IMR-90 (cell line): ENCODE data around the gene ITPKB. TPM values are rescaled to one million over a fixed set of nuclear protein-coding genes. Genes with fewer than 3 reads are reported as not detected.

Experiments used
- ATAC-seq: fragments of 200-7000 bp; cut with Tn5 transposase; 2 replicates; pipeline ENCODE4 v1.9.1; 2020; ENCODE audit warnings: low read depth, mild to moderate bottlenecking, moderate library complexity
- BruUV-seq: library from RNA; stranded (reverse); fragments of 400-500 nt; replicated peaks from 2 replicates; lab custom pipeline; 2021; lab: Mats Ljungman, UMichigan
- CTCF ChIA-PET: fragments of 300-600 bp; formaldehyde crosslinking; extraction: SDS; loops from one replicate; lab custom pipeline; 2021; ENCODE audit warnings: antibody characterized with exemption; lab: Yijun Ruan, JAX
- POLR2A ChIA-PET: fragments of 300-600 bp; sonication (Branson Sonifier 250); formaldehyde crosslinking; loops from one replicate; lab custom pipeline; 2022; ENCODE audit warnings: antibody characterized with exemption; ENCODE audit not compliant: unreplicated experiment; lab: Charles Lee
- DNase-seq: peaks from one replicate; pipeline ENCODE4 v3.0.0; 2013
- H2AFZ ChIP-seq: replicated peaks from 2 replicates; pipeline ENCODE3; 2013; ENCODE audit warnings: low read length, mild to moderate bottlenecking; ENCODE audit not compliant: poor library complexity
- H2AK5ac ChIP-seq: 2 replicates; pipeline ENCODE4 v1.6.1; 2013; ENCODE audit warnings: low read depth, low read length, inconsistent platforms
- H2AK9ac ChIP-seq: replicated peaks from 2 replicates; pipeline ENCODE3; 2013; ENCODE audit warnings: mild to moderate bottlenecking, low read depth, low read length, moderate library complexity; ENCODE audit not compliant: poor library complexity
- H2BK120ac ChIP-seq: 2 replicates; pipeline ENCODE4 v1.6.1; 2013; ENCODE audit warnings: low read depth, low read length, inconsistent platforms
- H2BK15ac ChIP-seq: 3 replicates; pipeline ENCODE4 v1.6.1; 2013; ENCODE audit warnings: low read depth, low read length, inconsistent platforms
- H2BK20ac ChIP-seq: 2 replicates; pipeline ENCODE4 v1.6.1; 2013; ENCODE audit warnings: low read depth, mild to moderate bottlenecking, inconsistent platforms, low read length, moderate library complexity
- H2BK5ac ChIP-seq: 2 replicates; pipeline ENCODE4 v1.6.1; 2013; ENCODE audit warnings: mild to moderate bottlenecking, low read depth, low read length, inconsistent platforms; ENCODE audit not compliant: poor library complexity, severe bottlenecking
- H3K14ac ChIP-seq: replicated peaks from 2 replicates; pipeline ENCODE4 v1.6.1; 2013; ENCODE audit warnings: low read depth, low read length, inconsistent platforms
- H3K18ac ChIP-seq: 2 replicates; pipeline ENCODE4 v1.6.1; 2013; ENCODE audit warnings: low read depth, low read length, control low read depth
- H3K23ac ChIP-seq: 2 replicates; pipeline ENCODE4 v1.6.1; 2013; ENCODE audit warnings: low read depth, low read length, inconsistent platforms
- H3K27ac ChIP-seq: 2 replicates; pipeline ENCODE4 v1.5.1; 2013; ENCODE audit warnings: mild to moderate bottlenecking, control low read depth, low read length; ENCODE audit not compliant: insufficient read depth
- H3K27me3 ChIP-seq: 2 replicates; pipeline ENCODE4 v1.6.1; 2013; ENCODE audit warnings: low read length; ENCODE audit not compliant: control insufficient read depth, insufficient read depth
- H3K36me3 ChIP-seq: 2 replicates; pipeline ENCODE4 v1.6.1; 2013; ENCODE audit warnings: low read length, mixed read lengths; ENCODE audit not compliant: control insufficient read depth, insufficient read depth
- H3K4ac ChIP-seq: 2 replicates; pipeline ENCODE4 v1.6.1; 2013; ENCODE audit warnings: low read depth, low read length, inconsistent platforms
- H3K4me1 ChIP-seq: 2 replicates; pipeline ENCODE4 v1.6.1; 2013; ENCODE audit warnings: low read length, mixed read lengths; ENCODE audit not compliant: control insufficient read depth, insufficient read depth
- H3K4me2 ChIP-seq: 2 replicates; pipeline ENCODE4 v1.6.1; 2013; ENCODE audit warnings: low read depth, mild to moderate bottlenecking, control low read depth, low read length, moderate library complexity
- H3K4me3 ChIP-seq: 2 replicates; pipeline ENCODE4 v1.5.1; 2013; ENCODE audit warnings: low read depth, mild to moderate bottlenecking, control low read depth, low read length, moderate library complexity; ENCODE audit not compliant: insufficient read depth
- H3K56ac ChIP-seq: 2 replicates; pipeline ENCODE4 v1.6.1; 2013; ENCODE audit warnings: low read length, inconsistent platforms; ENCODE audit not compliant: insufficient read depth; ENCODE audit errors: extremely low read depth
- H3K79me1 ChIP-seq, 2 experiments: 2 replicates each; pipeline ENCODE4 v1.6.1; 2013; ENCODE audit warnings: low read length in 2 of 2, inconsistent platforms in 1 of 2, low read depth in 1 of 2
- H3K9ac ChIP-seq: 2 replicates; pipeline ENCODE4 v1.6.1; 2013; ENCODE audit warnings: low read depth, low read length, control low read depth
- H3K9me1 ChIP-seq: 2 replicates; pipeline ENCODE4 v1.6.1; 2013; ENCODE audit warnings: low read length, inconsistent platforms; ENCODE audit not compliant: insufficient read depth
- H3K9me3 ChIP-seq: 2 replicates; pipeline ENCODE4 v1.6.1; 2013; ENCODE audit warnings: low read length; ENCODE audit not compliant: control insufficient read depth, insufficient read depth
- H4K20me1 ChIP-seq: 2 replicates; pipeline ENCODE4 v1.6.1; 2013; ENCODE audit warnings: low read length, inconsistent platforms; ENCODE audit not compliant: insufficient read depth
- H4K5ac ChIP-seq: 2 replicates; pipeline ENCODE4 v1.6.1; 2013; ENCODE audit warnings: mild to moderate bottlenecking, low read depth, low read length, control low read depth
- H4K8ac ChIP-seq, 2 experiments: 2 replicates each; pipeline ENCODE4 v1.6.1; 2013; ENCODE audit warnings: low read depth in 2 of 2, low read length in 2 of 2, control low read depth in 1 of 2, inconsistent platforms in 1 of 2
- H4K91ac ChIP-seq: 2 replicates; pipeline ENCODE4 v1.6.1; 2013; ENCODE audit warnings: low read depth, low read length, inconsistent platforms; ENCODE audit not compliant: insufficient read depth
- BHLHE40 ChIP-seq: fragments of 150-350 bp; IDR thresholded peaks from 2 replicates; pipeline ENCODE4 v1.6.1; 2016; ENCODE audit warnings: mild to moderate bottlenecking, low read depth, low read length
- CHD1 ChIP-seq: IDR thresholded peaks from 2 replicates; pipeline ENCODE4 v1.6.1; 2012; ENCODE audit warnings: low read depth, low read length, improper control_type of control experiment
- CTCF ChIP-seq: conservative IDR thresholded peaks from 2 replicates; pipeline ENCODE4 v1.5.1; 2012; ENCODE audit warnings: mild to moderate bottlenecking, low read depth, low read length, improper control_type of control experiment
- ELK1 ChIP-seq: fragments of 150-350 bp; IDR thresholded peaks from 2 replicates; pipeline ENCODE4 v1.6.1; 2016; ENCODE audit warnings: low read depth, mild to moderate bottlenecking, low read length, moderate library complexity, borderline replicate concordance
- FOS ChIP-seq: fragments of 150-350 bp; IDR thresholded peaks from 2 replicates; pipeline ENCODE4 v1.6.1; 2016; ENCODE audit warnings: low read depth, low read length
- MAFK ChIP-seq: IDR thresholded peaks from 2 replicates; pipeline ENCODE4 v1.6.1; 2012; ENCODE audit warnings: low read depth, low read length, improper control_type of control experiment
- MAZ ChIP-seq: IDR thresholded peaks from 2 replicates; pipeline ENCODE4 v1.6.1; 2012; ENCODE audit warnings: low read depth, mild to moderate bottlenecking, low read length, improper control_type of control experiment, moderate library complexity, borderline replicate concordance
- MXI1 ChIP-seq: IDR thresholded peaks from 2 replicates; pipeline ENCODE4 v1.6.1; 2012; ENCODE audit warnings: low read depth, mild to moderate bottlenecking, low read length, moderate library complexity, borderline replicate concordance
- NFE2L2 ChIP-seq: fragments of 150-350 bp; IDR thresholded peaks from 2 replicates; pipeline ENCODE4 v1.6.1; 2016; ENCODE audit warnings: low read depth, mild to moderate bottlenecking, low read length
- POLR2A ChIP-seq: IDR thresholded peaks from 2 replicates; pipeline ENCODE4 v1.6.1; 2012; ENCODE audit warnings: mild to moderate bottlenecking, low read depth, low read length
- RAD21 ChIP-seq: IDR thresholded peaks from 2 replicates; pipeline ENCODE4 v1.6.1; 2012; ENCODE audit warnings: low read length, improper control_type of control experiment
- RCOR1 ChIP-seq: IDR thresholded peaks from 2 replicates; pipeline ENCODE4 v1.6.1; 2012; ENCODE audit warnings: mild to moderate bottlenecking, low read length, improper control_type of control experiment; ENCODE audit not compliant: insufficient replicate concordance
- RFX5 ChIP-seq: IDR thresholded peaks from 2 replicates; pipeline ENCODE4 v1.8.0; 2012; ENCODE audit warnings: low read depth, mild to moderate bottlenecking, low read length, moderate library complexity
- SMC3 ChIP-seq: fragments of 150-350 bp; IDR thresholded peaks from 2 replicates; pipeline ENCODE4 v1.6.1; 2016; ENCODE audit warnings: low read depth, mild to moderate bottlenecking, antibody characterized with exemption, low read length, moderate library complexity
- USF2 ChIP-seq: fragments of 150-350 bp; IDR thresholded peaks from 2 replicates; pipeline ENCODE4 v1.6.1; 2017; ENCODE audit warnings: mild to moderate bottlenecking, antibody characterized with exemption, low read length, low read depth
- WGBS, 2 experiments: methylation state at CpG; one replicate each; pipeline versions ENCODE4 v1.1.5 to v1.1.7; 2013; ENCODE audit warnings: missing lambda C conversion rate in 2 of 2; ENCODE audit not compliant: insufficient read length in 1 of 2; ENCODE audit errors: extremely low coverage in 2 of 2; 5-methylcytosine and 5-hydroxymethylcytosine counted together
- dilution Hi-C: fragments of 300-500 bp; cut with HindIII; formaldehyde crosslinking; loops from one replicate; pipeline ENCODE4 v1.14.3; 2018; ENCODE audit warnings: low sequenced_read_pairs; ENCODE audit not compliant: unreplicated experiment
- in situ Hi-C: fragments of 300-500 bp; cut with MboI; formaldehyde crosslinking; loops from 3 replicates; pipeline ENCODE4 v1.14.3; 2019; ENCODE audit warnings: low sequenced_read_pairs, inconsistent platforms, mixed read lengths
- intact Hi-C: fragments of 100-400 bp; cut with micrococcal nuclease; formaldehyde crosslinking; loops from 2 replicates; pipeline ENCODE4 v1.10.0; 2022
- polyA plus RNA-seq, 3 experiments: library from polyadenylated mRNA; depleted of rRNA; stranded (reverse); fragments of >200 nt; gene quantifications; 2 replicates each; pipeline ENCODE4 v1.2.3, GENCODE V29; 2012; ENCODE audit warnings: low replicate concordance in 1 of 3
- total RNA-seq: library from RNA; depleted of rRNA; stranded (reverse); fragments of >200 nt; gene quantifications from 2 replicates; pipeline ENCODE4 v1.2.3, GENCODE V29; 2012

Gene ITPKB
- total and polyA plus RNA-seq, 2 of the 4 experiments (the other 2 are of a cell fraction) = 0.72 to 1.4 TPM

- H3K4me2 ChIP-seq = no peak overlapping the region
- no peak overlapping the region for H4K5ac ChIP-seq
- no peak overlapping the region for H2BK5ac ChIP-seq
- dilution Hi-C loops (no loop called here), in situ Hi-C loops (loop anchor here (10.0 kb wide), 2 partner anchors 101 to 801 kb away; partner anchors contain the start of gene ITPKB), intact Hi-C loops (loop anchor here (1.0 to 2.0 kb wide), 3 partner anchors 69 to 195 kb away; partner anchors contain the start of gene ITPKB)
- H3K14ac ChIP-seq = no peak overlapping the region
- no peaks in the 10 kb centered on the region for H3K79me1 ChIP-seq
- H2BK15ac ChIP-seq = no peak overlapping the region
- peak overlapping the region; percentile 59 for H2AFZ ChIP-seq
- 51% methylated on average over 2 of the region's 7 CpGs; no CpG with 5 or more reads in 1 of the 2 experiments for whole genome bisulfite sequencing, 2 experiments
- no peaks in the 10 kb centered on the region for H3K9me1 ChIP-seq
- no peak overlapping the region for H3K18ac ChIP-seq
- H3K4me1 ChIP-seq = no peaks in the 10 kb centered on the region
- no peak overlapping the region for H3K9ac ChIP-seq
- H4K20me1 ChIP-seq = no peaks in the 10 kb centered on the region
- no peak overlapping the region for H3K23ac ChIP-seq
- BruUV-seq = no TSS peak
- H3K36me3 ChIP-seq = no peaks in the 10 kb centered on the region; the same call in 1 of the 2 replicates
- H3K27ac ChIP-seq = no peak overlapping the region
- no peak overlapping the region for H4K8ac ChIP-seq
- H2BK20ac ChIP-seq = no peak overlapping the region
- no peak for DNase-seq
- no peaks in the 10 kb centered on the region for H3K9me3 ChIP-seq
- H2AK5ac ChIP-seq = no peak overlapping the region
- H2AK9ac ChIP-seq = no peak overlapping the region
- ChIA-PET CTCF (interaction anchor here (1.3 to 2.8 kb wide), 2 partner anchors 86 to 195 kb away, joined by 3 to 10 read pairs; no protein-coding TSS in a partner anchor), POLR2A (no interaction called here)
- H3K4ac ChIP-seq = no peak overlapping the region
- no peak for TF ChIP-seq MAFK
- no peak for TF ChIP-seq SMC3
- TF ChIP-seq ELK1 = no peak
- no peak for TF ChIP-seq CHD1
- TF ChIP-seq RAD21 = no peak
- TF ChIP-seq MAZ = no peak
- TF ChIP-seq USF2 = no peak
- no peak for TF ChIP-seq BHLHE40
- TF ChIP-seq FOS = no peak
- TF ChIP-seq POLR2A = no peak
- no peak for TF ChIP-seq MXI1
- TF ChIP-seq RFX5 = no peak
- TF ChIP-seq RCOR1 = no peak
- no peak for TF ChIP-seq CTCF
- no peak for TF ChIP-seq NFE2L2
- no peak overlapping the region for H3K56ac ChIP-seq
- no peak overlapping the region for H2BK120ac ChIP-seq
- H4K91ac ChIP-seq = no peak overlapping the region
- no peaks in the 10 kb centered on the region; the same call in 1 of the 2 replicates for H3K27me3 ChIP-seq
- no peak for ATAC-seq
- H3K4me3 ChIP-seq = no peak overlapping the region
Observed at GRCh38 chr1:226633541-226634165, 105.4 kb downstream of the ITPKB start.
